Thyroid gland (tissue), 4 donors: ENCODE results near the gene SLC5A6.

Experiments
- POLR2A ChIP-seq, 2 donors: fragments of 450-650 bp; IDR thresholded peaks; one replicate each; pipeline ENCODE4 v1.6.1; 2017; ENCODE audit warnings: antibody characterized with exemption in 2 of 2, mild to moderate bottlenecking in 2 of 2, moderate library complexity in 1 of 2
- TF ChIP-seq, protein P1 (sequence below), 6 experiments: fragments of 200-600 bp in 3 of 6; fragments of 450-650 bp in 3 of 6; sonication (generic) in 3 of 6; IDR thresholded peaks; one replicate each; pipeline ENCODE4 v1.5.1; 2016 to 2019; ENCODE audit warnings: antibody characterized with exemption in 6 of 6, mild to moderate bottlenecking in 2 of 6, inconsistent platforms in 1 of 6, moderate library complexity in 1 of 6

DNA sequence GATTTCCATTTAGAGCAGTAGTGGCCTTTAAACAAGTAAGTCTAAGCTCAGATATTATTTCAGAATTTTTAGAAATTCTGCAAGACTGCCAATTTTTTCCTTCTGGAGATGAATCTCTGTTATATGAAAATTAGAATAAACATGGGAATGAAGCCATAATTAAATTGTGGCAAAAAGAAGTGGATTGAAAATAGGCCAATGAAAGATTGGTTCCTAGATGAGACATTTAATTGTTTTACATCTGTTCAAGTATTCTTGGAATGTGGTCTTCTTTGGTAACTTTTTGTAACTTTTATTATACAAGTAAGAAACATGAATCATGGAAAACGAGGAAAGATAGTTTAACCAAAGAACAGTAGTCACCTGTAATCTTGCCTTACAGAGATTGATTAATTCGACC is 15.4 kb upstream of the SLC5A6 start:
- TF ChIP-seq, protein P1, sequence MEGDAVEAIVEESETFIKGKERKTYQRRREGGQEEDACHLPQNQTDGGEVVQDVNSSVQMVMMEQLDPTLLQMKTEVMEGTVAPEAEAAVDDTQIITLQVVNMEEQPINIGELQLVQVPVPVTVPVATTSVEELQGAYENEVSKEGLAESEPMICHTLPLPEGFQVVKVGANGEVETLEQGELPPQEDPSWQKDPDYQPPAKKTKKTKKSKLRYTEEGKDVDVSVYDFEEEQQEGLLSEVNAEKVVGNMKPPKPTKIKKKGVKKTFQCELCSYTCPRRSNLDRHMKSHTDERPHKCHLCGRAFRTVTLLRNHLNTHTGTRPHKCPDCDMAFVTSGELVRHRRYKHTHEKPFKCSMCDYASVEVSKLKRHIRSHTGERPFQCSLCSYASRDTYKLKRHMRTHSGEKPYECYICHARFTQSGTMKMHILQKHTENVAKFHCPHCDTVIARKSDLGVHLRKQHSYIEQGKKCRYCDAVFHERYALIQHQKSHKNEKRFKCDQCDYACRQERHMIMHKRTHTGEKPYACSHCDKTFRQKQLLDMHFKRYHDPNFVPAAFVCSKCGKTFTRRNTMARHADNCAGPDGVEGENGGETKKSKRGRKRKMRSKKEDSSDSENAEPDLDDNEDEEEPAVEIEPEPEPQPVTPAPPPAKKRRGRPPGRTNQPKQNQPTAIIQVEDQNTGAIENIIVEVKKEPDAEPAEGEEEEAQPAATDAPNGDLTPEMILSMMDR (IDR thresholded peaks at IDR 0.05), result no peak
- TF ChIP-seq POLR2A (IDR thresholded peaks at IDR 0.05), result no peak
